LNCAP (cell line): Measurements from ENCODE around the gene CDC42.

Experiments used
- CTCF ChIP-seq: fragments of 450-650 bp; IDR thresholded peaks from 2 replicates; pipeline ENCODE4 v1.5.1; 2017; ENCODE audit warnings: mild to moderate bottlenecking

CDC42 gene

GRCh38 chr1:22139066-22139594, 86.6 kb downstream of the CDC42 start:
- TF ChIP-seq CTCF: no peak

GRCh38 chr1:22139817-22140216, 87.3 kb downstream of the CDC42 start:
- TF ChIP-seq CTCF: no peak
